GM23338 (cell line): ENCODE measurements around the gene PHF21A. TPM values are rescaled to one million over a fixed set of nuclear protein-coding genes. Genes with fewer than 3 reads are reported as not detected.

Experiments
- ATAC-seq: fragments of 200-7000 bp; cut with Tn5 transposase; 3 replicates; pipeline ENCODE4 v1.9.1; 2020
- DNase-seq: peaks from one replicate; pipeline ENCODE4 v3.0.0-alpha.2; 2015; ENCODE audit warnings: low spot score
- H2AFZ ChIP-seq: fragments of 200-600 bp; sonication (generic); 2 replicates; pipeline ENCODE4 v1.8.0; 2016; ENCODE audit warnings: antibody characterized with exemption, mild to moderate bottlenecking, moderate library complexity
- H3F3A ChIP-seq: fragments of 200-600 bp; sonication (generic); replicated peaks from 2 replicates; pipeline ENCODE4 v1.8.0; 2017; ENCODE audit warnings: antibody characterized with exemption, mixed run types, low read depth
- H3K27ac ChIP-seq: fragments of 200-600 bp; sonication (generic); 2 replicates; pipeline ENCODE4 v1.6.1; 2016; ENCODE audit warnings: low read depth
- H3K27me3 ChIP-seq: fragments of 200-600 bp; sonication (generic); 2 replicates; pipeline ENCODE4 v1.8.0; 2016; ENCODE audit warnings: mild to moderate bottlenecking, mixed run types, moderate library complexity; ENCODE audit not compliant: insufficient read depth
- H3K36me3 ChIP-seq: fragments of 200-600 bp; sonication (generic); 2 replicates; pipeline ENCODE4 v1.8.0; 2016; ENCODE audit warnings: mild to moderate bottlenecking; ENCODE audit not compliant: insufficient read depth
- H3K4me1 ChIP-seq: fragments of 200-600 bp; sonication (generic); 2 replicates; pipeline ENCODE4 v1.8.0; 2016; ENCODE audit warnings: mild to moderate bottlenecking, moderate library complexity; ENCODE audit not compliant: insufficient read depth
- H3K4me2 ChIP-seq: fragments of 200-600 bp; sonication (generic); 2 replicates; pipeline ENCODE4 v1.7.1; 2017; ENCODE audit warnings: mixed run types
- H3K4me3 ChIP-seq: fragments of 200-600 bp; sonication (generic); 2 replicates; pipeline ENCODE4 v1.6.1; 2016; ENCODE audit warnings: mixed run types
- H3K79me2 ChIP-seq: fragments of 200-600 bp; sonication (generic); replicated peaks from 2 replicates; pipeline ENCODE4 v1.8.0; 2017; ENCODE audit warnings: mild to moderate bottlenecking; ENCODE audit not compliant: insufficient read depth
- H3K9me2 ChIP-seq: fragments of 200-600 bp; sonication (generic); 2 replicates; pipeline ENCODE4 v1.8.0; 2017; ENCODE audit not compliant: insufficient read depth
- H4K20me1 ChIP-seq: fragments of 200-600 bp; sonication (generic); replicated peaks from 2 replicates; pipeline ENCODE4 v1.8.0; 2017; ENCODE audit warnings: mild to moderate bottlenecking; ENCODE audit not compliant: insufficient read depth
- H3K27ac Mint-ChIP-seq: 2 replicates; pipeline ENCODE4 v1.8.0; 2020; ENCODE audit warnings: inconsistent platforms, mild to moderate bottlenecking, moderate library complexity, mixed read lengths
- H3K27me3 Mint-ChIP-seq: 3 replicates; pipeline ENCODE4 v1.8.0; 2022; ENCODE audit warnings: low read depth, mild to moderate bottlenecking, moderate library complexity, mixed read lengths, inconsistent platforms; ENCODE audit not compliant: insufficient read depth, poor library complexity
- H3K36me3 Mint-ChIP-seq: 3 replicates; pipeline ENCODE4 v1.8.0; 2021; ENCODE audit warnings: low read depth, mild to moderate bottlenecking, inconsistent platforms, moderate library complexity, mixed read lengths
- H3K4me1 Mint-ChIP-seq: 3 replicates; pipeline ENCODE4 v1.8.0; 2020; ENCODE audit warnings: mild to moderate bottlenecking, inconsistent platforms, mixed read lengths
- H3K4me3 Mint-ChIP-seq: 3 replicates; pipeline ENCODE4 v1.8.0; 2021; ENCODE audit warnings: moderate library complexity, mild to moderate bottlenecking, inconsistent platforms, mixed read lengths
- H3K9me3 Mint-ChIP-seq: 3 replicates; pipeline ENCODE4 v1.8.0; 2020; ENCODE audit warnings: moderate library complexity, mild to moderate bottlenecking, inconsistent platforms, mixed read lengths
- CREB1 ChIP-seq: fragments of 250-450 bp; sonication (Bioruptor Pico); IDR thresholded peaks from 2 replicates; pipeline ENCODE4 v1.5.0; 2020; ENCODE audit warnings: low read depth, mild to moderate bottlenecking, moderate library complexity
- EZH2 ChIP-seq: fragments of 200-600 bp; sonication (generic); IDR thresholded peaks from one replicate; pipeline ENCODE4 v1.8.0; 2017; ENCODE audit warnings: antibody characterized with exemption, mild to moderate bottlenecking, low read depth; ENCODE audit not compliant: unreplicated experiment
- EZH2phosphoT487 ChIP-seq: fragments of 200-600 bp; sonication (generic); IDR thresholded peaks from one replicate; pipeline ENCODE4 v1.8.1; 2018; ENCODE audit warnings: antibody characterized with exemption; ENCODE audit not compliant: unreplicated experiment
- JUNB ChIP-seq: IDR thresholded peaks from one replicate; pipeline ENCODE4 v1.6.1; 2016; ENCODE audit warnings: antibody characterized with exemption; ENCODE audit not compliant: unreplicated experiment
- NANOG ChIP-seq: IDR thresholded peaks from 2 replicates; pipeline ENCODE4 v1.6.1; 2016; ENCODE audit warnings: antibody characterized with exemption, borderline replicate concordance
- POLR2AphosphoS5 ChIP-seq: IDR thresholded peaks from 2 replicates; pipeline ENCODE4 v1.6.1; 2016; ENCODE audit warnings: antibody characterized with exemption, low read depth
- ZNF114 ChIP-seq: fragments of 250-450 bp; sonication (Bioruptor Pico); IDR thresholded peaks from 2 replicates; pipeline ENCODE4 v1.5.0; 2020; ENCODE audit warnings: mild to moderate bottlenecking, moderate library complexity
- ZNF331 ChIP-seq: fragments of 250-450 bp; sonication (Bioruptor Pico); IDR thresholded peaks from 2 replicates; pipeline ENCODE4 v1.5.0; 2020; ENCODE audit warnings: low read depth, mild to moderate bottlenecking, moderate library complexity
- ZNF462 ChIP-seq: fragments of 250-450 bp; sonication (Bioruptor Pico); IDR thresholded peaks from 2 replicates; pipeline ENCODE4 v1.5.0; 2020; ENCODE audit warnings: mild to moderate bottlenecking, moderate library complexity
- polyA plus RNA-seq: library from polyadenylated mRNA; unstranded; fragments of >200 nt; fragmentation: Nextera tagmentation; extraction: Ambion mirVana; gene quantifications from 2 replicates; pipeline ENCODE4 v1.2.1, GENCODE V29; 2016
- total RNA-seq: library from RNA; depleted of rRNA; stranded (reverse); fragments of >200 nt; shearing (Covaris generic); gene quantifications from 2 replicates; pipeline ENCODE4 v1.2.3, GENCODE V29; 2014
- TF ChIP-seq, protein P1 (sequence below): IDR thresholded peaks from one replicate; pipeline ENCODE4 v1.6.1; 2018; ENCODE audit warnings: antibody characterized with exemption; ENCODE audit not compliant: unreplicated experiment
- TF ChIP-seq, protein P2 (sequence below): IDR thresholded peaks from 2 replicates; pipeline ENCODE4 v1.6.1; 2016; ENCODE audit warnings: antibody characterized with exemption

PHF21A gene
- total and polyA plus RNA-seq, 2 experiments from 2014 or later, result 21.7 to 23.6 TPM

DNA sequence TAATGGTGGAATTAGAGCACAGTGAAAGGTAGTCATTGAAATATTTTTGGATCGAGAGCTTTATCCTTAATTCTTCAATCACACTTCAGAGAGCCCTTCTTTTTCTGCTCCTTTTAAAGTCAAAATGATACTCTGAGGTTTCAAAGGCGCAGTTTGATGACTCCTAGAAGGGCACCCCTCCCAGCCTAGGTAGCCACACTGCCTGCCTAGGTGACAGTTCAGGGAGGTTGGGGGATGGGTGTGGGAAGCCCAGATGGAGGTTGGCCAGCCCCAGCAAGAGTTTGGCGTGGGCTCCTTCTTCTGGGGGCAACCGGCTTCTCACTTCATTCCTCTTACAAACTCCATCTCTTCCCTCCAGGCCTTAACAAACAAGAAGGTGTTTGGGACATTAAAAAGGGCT, 28.6 kb upstream of the PHF21A start:
- Mint-ChIP-seq H3K4me3 (no peak overlapping the region), H3K4me1 (peaks cover 13% of the 10 kb centered on the region), H3K27ac (no peak overlapping the region), H3K27me3 (no peaks in the 10 kb centered on the region), H3K9me3 (no peaks in the 10 kb centered on the region), H3K36me3 (no peaks in the 10 kb centered on the region)
- peak; percentile 27 for DNase-seq
- no peaks in the 10 kb centered on the region for H4K20me1 ChIP-seq
- H3K9me2 ChIP-seq, result peaks cover 8% of the 10 kb centered on the region
- H3K4me1 ChIP-seq, result peaks cover 20% of the 10 kb centered on the region
- TF ChIP-seq POLR2AphosphoS5, result no peak
- no peak for TF ChIP-seq ZNF114 (CRISPR knock-in tag)
- no peak for TF ChIP-seq ZNF331 (CRISPR knock-in tag)
- TF ChIP-seq EZH2, result no peak
- TF ChIP-seq EZH2phosphoT487, result no peak
- no peak for TF ChIP-seq JUNB
- TF ChIP-seq CREB1 (CRISPR knock-in tag), result no peak; the same call in 1 of the 2 replicates
- TF ChIP-seq NANOG, result no peak
- TF ChIP-seq, protein P1, sequence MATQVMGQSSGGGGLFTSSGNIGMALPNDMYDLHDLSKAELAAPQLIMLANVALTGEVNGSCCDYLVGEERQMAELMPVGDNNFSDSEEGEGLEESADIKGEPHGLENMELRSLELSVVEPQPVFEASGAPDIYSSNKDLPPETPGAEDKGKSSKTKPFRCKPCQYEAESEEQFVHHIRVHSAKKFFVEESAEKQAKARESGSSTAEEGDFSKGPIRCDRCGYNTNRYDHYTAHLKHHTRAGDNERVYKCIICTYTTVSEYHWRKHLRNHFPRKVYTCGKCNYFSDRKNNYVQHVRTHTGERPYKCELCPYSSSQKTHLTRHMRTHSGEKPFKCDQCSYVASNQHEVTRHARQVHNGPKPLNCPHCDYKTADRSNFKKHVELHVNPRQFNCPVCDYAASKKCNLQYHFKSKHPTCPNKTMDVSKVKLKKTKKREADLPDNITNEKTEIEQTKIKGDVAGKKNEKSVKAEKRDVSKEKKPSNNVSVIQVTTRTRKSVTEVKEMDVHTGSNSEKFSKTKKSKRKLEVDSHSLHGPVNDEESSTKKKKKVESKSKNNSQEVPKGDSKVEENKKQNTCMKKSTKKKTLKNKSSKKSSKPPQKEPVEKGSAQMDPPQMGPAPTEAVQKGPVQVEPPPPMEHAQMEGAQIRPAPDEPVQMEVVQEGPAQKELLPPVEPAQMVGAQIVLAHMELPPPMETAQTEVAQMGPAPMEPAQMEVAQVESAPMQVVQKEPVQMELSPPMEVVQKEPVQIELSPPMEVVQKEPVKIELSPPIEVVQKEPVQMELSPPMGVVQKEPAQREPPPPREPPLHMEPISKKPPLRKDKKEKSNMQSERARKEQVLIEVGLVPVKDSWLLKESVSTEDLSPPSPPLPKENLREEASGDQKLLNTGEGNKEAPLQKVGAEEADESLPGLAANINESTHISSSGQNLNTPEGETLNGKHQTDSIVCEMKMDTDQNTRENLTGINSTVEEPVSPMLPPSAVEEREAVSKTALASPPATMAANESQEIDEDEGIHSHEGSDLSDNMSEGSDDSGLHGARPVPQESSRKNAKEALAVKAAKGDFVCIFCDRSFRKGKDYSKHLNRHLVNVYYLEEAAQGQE, result no peak
- TF ChIP-seq ZNF462 (CRISPR knock-in tag), result no peak
- TF ChIP-seq, protein P2, sequence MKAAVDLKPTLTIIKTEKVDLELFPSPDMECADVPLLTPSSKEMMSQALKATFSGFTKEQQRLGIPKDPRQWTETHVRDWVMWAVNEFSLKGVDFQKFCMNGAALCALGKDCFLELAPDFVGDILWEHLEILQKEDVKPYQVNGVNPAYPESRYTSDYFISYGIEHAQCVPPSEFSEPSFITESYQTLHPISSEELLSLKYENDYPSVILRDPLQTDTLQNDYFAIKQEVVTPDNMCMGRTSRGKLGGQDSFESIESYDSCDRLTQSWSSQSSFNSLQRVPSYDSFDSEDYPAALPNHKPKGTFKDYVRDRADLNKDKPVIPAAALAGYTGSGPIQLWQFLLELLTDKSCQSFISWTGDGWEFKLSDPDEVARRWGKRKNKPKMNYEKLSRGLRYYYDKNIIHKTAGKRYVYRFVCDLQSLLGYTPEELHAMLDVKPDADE, result no peak
- no peaks in the 10 kb centered on the region for H3K36me3 ChIP-seq
- no peak overlapping the region for H3K4me3 ChIP-seq
- H3K27me3 ChIP-seq, result no peaks in the 10 kb centered on the region
- H3K4me2 ChIP-seq, result no peak overlapping the region
- H3F3A ChIP-seq, result no peaks in the 10 kb centered on the region
- 0 out of 2 replicates have a peak overlapping the region, but pooled peaks have one; percentile 64 for H2AFZ ChIP-seq
- peak; percentile 51 for ATAC-seq
- no peaks in the 10 kb centered on the region for H3K79me2 ChIP-seq
- no peak overlapping the region for H3K27ac ChIP-seq
